Caco-2 (cell line): Measurements from ENCODE around the gene MYO10. TPM values are rescaled to one million over a fixed set of nuclear protein-coding genes. Genes with fewer than 3 reads are reported as not detected.
A peak's percentile ranks its signal among the peaks of the same experiment; 100 is the strongest.

ENCODE experiments used
- BruUV-seq: library from RNA; stranded (reverse); fragments of 400-500 nt; replicated peaks from 2 replicates; lab custom pipeline; 2021; lab: Mats Ljungman, UMichigan
- CTCF ChIA-PET: fragments of 300-600 bp; sonication (Branson Sonifier 250); formaldehyde crosslinking; loops from one replicate; lab custom pipeline; 2022; ENCODE audit warnings: antibody characterized with exemption; lab: Charles Lee
- POLR2A ChIA-PET: fragments of 300-600 bp; sonication (Branson Sonifier 250); formaldehyde crosslinking; loops from one replicate; lab custom pipeline; 2022; ENCODE audit warnings: antibody characterized with exemption; lab: Charles Lee
- DNase-seq, 2 experiments: peaks; one replicate each; pipeline versions ENCODE4 v3.0.0 to v3.0.0-alpha.2; 2020 to 2022
- H3K27me3 ChIP-seq: replicated peaks from 2 replicates; pipeline ENCODE4 v1.6.0; 2011; ENCODE audit warnings: low read length; ENCODE audit not compliant: control insufficient read depth, insufficient read depth
- H3K36me3 ChIP-seq: 2 replicates; pipeline ENCODE4 v1.5.1; 2011; ENCODE audit warnings: low read length; ENCODE audit not compliant: control insufficient read depth, insufficient read depth
- H3K4me1 ChIP-seq: fragments of 250-450 bp; sonication (Bioruptor Pico); 2 replicates; pipeline ENCODE4 v1.5.1; 2020; ENCODE audit warnings: mild to moderate bottlenecking
- H3K4me3 ChIP-seq: 2 replicates; pipeline ENCODE4 v1.5.1; 2011; ENCODE audit warnings: low read depth, mild to moderate bottlenecking, control low read depth, low read length
- H3K9me3 ChIP-seq: fragments of 250-450 bp; sonication (Bioruptor Pico); 2 replicates; pipeline ENCODE4 v1.5.1; 2020; ENCODE audit warnings: mild to moderate bottlenecking, moderate library complexity
- H3K27ac Mint-ChIP-seq: one replicate; pipeline ENCODE4 v1.8.0; 2022; ENCODE audit warnings: mixed read lengths; ENCODE audit not compliant: unreplicated experiment
- H3K27me3 Mint-ChIP-seq: one replicate; pipeline ENCODE4 v1.8.0; 2022; ENCODE audit warnings: mixed read lengths; ENCODE audit not compliant: insufficient read depth, unreplicated experiment
- H3K36me3 Mint-ChIP-seq: one replicate; pipeline ENCODE4 v1.8.0; 2022; ENCODE audit warnings: mild to moderate bottlenecking, mixed read lengths; ENCODE audit not compliant: insufficient read depth, unreplicated experiment
- H3K4me1 Mint-ChIP-seq: one replicate; pipeline ENCODE4 v1.8.0; 2022; ENCODE audit warnings: low read depth, mixed read lengths; ENCODE audit not compliant: unreplicated experiment
- H3K4me3 Mint-ChIP-seq: one replicate; pipeline ENCODE4 v1.8.0; 2022; ENCODE audit warnings: mild to moderate bottlenecking, moderate library complexity, mixed read lengths; ENCODE audit not compliant: unreplicated experiment
- H3K9me3 Mint-ChIP-seq: one replicate; pipeline ENCODE4 v1.8.0; 2022; ENCODE audit warnings: mixed read lengths; ENCODE audit not compliant: unreplicated experiment
- CTCF ChIP-seq, 2 experiments: fragments of 200-600 bp in 1 of 2; IDR thresholded peaks; 1 replicate in 1 of 2; 2 replicates in 1 of 2; pipeline versions ENCODE4 v1.5.1 to v1.8.0; 2011 to 2022; ENCODE audit warnings: antibody characterized with exemption in 1 of 2, control low read depth in 1 of 2, inconsistent platforms in 1 of 2, low read depth in 1 of 2, low read length in 1 of 2, mild to moderate bottlenecking in 1 of 2, moderate library complexity in 1 of 2; ENCODE audit not compliant: insufficient read depth in 1 of 2, severe bottlenecking in 1 of 2, unreplicated experiment in 1 of 2
- intact Hi-C: fragments of 100-400 bp; cut with micrococcal nuclease; formaldehyde crosslinking; loops from one replicate; pipeline ENCODE4 v1.10.0; 2022; ENCODE audit not compliant: unreplicated experiment
- total RNA-seq: library from RNA; stranded (reverse); gene quantifications from 2 replicates; pipeline ENCODE4 v1.2.3, GENCODE V29; 2022

Gene MYO10
- total RNA-seq, 1 experiment from 2014 or later: 67.6 TPM

DNA sequence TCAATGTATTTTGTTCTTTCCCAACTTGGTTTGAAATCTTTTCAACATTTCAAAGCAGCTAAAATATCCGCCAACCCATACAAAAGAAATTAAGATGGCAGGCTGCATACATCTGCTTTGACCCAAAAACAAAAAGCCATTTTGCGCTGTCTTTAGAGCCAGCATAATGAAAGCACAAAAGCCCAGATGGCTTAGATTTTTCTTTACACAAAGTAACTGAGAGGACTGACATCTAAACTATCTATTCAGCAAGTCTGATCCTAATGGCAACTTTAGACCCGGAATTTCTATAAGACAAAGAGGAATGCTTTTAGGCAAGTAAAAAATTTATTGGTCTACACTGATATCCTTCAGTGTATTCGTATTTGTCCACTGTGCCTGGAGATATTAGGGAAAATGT is 86.3 kb downstream of the MYO10 start:
- H3K27me3 ChIP-seq: no peaks in the 10 kb centered on the region
- H3K36me3 ChIP-seq: no peaks in the 10 kb centered on the region
- no peak overlapping the region for H3K4me3 ChIP-seq
- Mint-ChIP-seq H3K27me3 (no peaks in the 10 kb centered on the region), H3K36me3 (peaks cover 54% of the 10 kb centered on the region), H3K4me3 (no peak overlapping the region), H3K9me3 (no peaks in the 10 kb centered on the region), H3K27ac (no peak overlapping the region), H3K4me1 (peaks cover 31% of the 10 kb centered on the region)
- intact Hi-C loops: loop anchor here (5.0 kb wide), 1 partner anchor 33 kb away; no protein-coding TSS in a partner anchor
- no peaks in the 10 kb centered on the region for H3K4me1 ChIP-seq
- POLR2A ChIA-PET: no interaction called here
- H3K9me3 ChIP-seq: no peaks in the 10 kb centered on the region
- BruUV-seq: no TSS peak
- no peak for TF ChIP-seq CTCF (IDR thresholded peaks at IDR 0.05; ENCODE audit: insufficient read depth in 1 of 2, low read depth in 1 of 2, low read length in 1 of 2, severe bottlenecking in 1 of 2, unreplicated experiment in 1 of 2)
- CTCF ChIA-PET: no interaction called here
- no peak for DNase-seq

DNA sequence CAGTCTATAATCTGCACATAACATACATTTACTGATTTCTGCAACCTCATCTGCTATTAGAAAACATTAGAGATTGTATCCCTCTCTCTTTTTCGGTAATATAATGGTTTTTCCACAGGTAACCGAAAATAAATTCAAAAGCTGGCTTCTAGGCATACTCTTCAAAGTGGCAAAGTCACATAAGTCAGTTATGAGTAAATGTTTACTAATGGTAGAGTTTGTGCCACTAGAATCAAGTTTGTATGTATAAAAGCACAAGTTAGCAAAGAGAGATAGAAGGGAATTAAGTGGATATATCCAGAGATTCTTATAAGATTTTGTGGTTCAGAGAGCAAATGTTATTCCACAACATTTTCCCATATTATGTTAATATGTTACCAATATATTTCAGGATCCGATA is 86.9 kb downstream of the MYO10 start:
- no peak for TF ChIP-seq CTCF (IDR thresholded peaks at IDR 0.05; ENCODE audit: insufficient read depth in 1 of 2, low read depth in 1 of 2, low read length in 1 of 2, severe bottlenecking in 1 of 2, unreplicated experiment in 1 of 2)
- Mint-ChIP-seq H3K9me3 (no peaks in the 10 kb centered on the region), H3K4me3 (no peak overlapping the region), H3K36me3 (peaks cover 55% of the 10 kb centered on the region), H3K27ac (no peak overlapping the region), H3K4me1 (peaks cover 33% of the 10 kb centered on the region), H3K27me3 (no peaks in the 10 kb centered on the region)
- POLR2A ChIA-PET: no interaction called here
- Histone ChIP-seq H3K36me3 (no peaks in the 10 kb centered on the region), H3K27me3 (no peaks in the 10 kb centered on the region), H3K4me1 (no peaks in the 10 kb centered on the region), H3K9me3 (no peaks in the 10 kb centered on the region), H3K4me3 (no peak overlapping the region)
- CTCF ChIA-PET: no interaction called here
- BruUV-seq: no TSS peak
- DNase-seq: no peak
- intact Hi-C loops: loop anchor here (5.0 kb wide), 1 partner anchor 33 kb away; no protein-coding TSS in a partner anchor

- Histone ChIP-seq H3K4me3 (no peak overlapping the region), H3K4me1 (no peaks in the 10 kb centered on the region), H3K9me3 (no peaks in the 10 kb centered on the region), H3K36me3 (no peaks in the 10 kb centered on the region), H3K27me3 (no peaks in the 10 kb centered on the region)
- peak in 1 of 2 experiments; percentile 46 for TF ChIP-seq CTCF (IDR thresholded peaks at IDR 0.05; ENCODE audit: insufficient read depth in 1 of 2, low read depth in 1 of 2, low read length in 1 of 2, severe bottlenecking in 1 of 2, unreplicated experiment in 1 of 2)
- DNase-seq: peak in 1 of 2 experiments; percentile 24
- POLR2A ChIA-PET: no interaction called here
- no peaks in the 10 kb centered on the region for H3K27me3 Mint-ChIP-seq
- H3K27ac Mint-ChIP-seq: no peak overlapping the region
- H3K4me3 Mint-ChIP-seq: no peak overlapping the region
- H3K36me3 Mint-ChIP-seq: peaks cover 47% of the 10 kb centered on the region
- no peaks in the 10 kb centered on the region for H3K9me3 Mint-ChIP-seq
- H3K4me1 Mint-ChIP-seq: peaks cover 24% of the 10 kb centered on the region
- CTCF ChIA-PET: no interaction called here
- BruUV-seq: no TSS peak
- intact Hi-C loops: loop anchor here (1.0 to 5.0 kb wide), 3 partner anchors 37 to 344 kb away; no protein-coding TSS in a partner anchor
These were observed 91.1 kb downstream of the MYO10 start for GRCh38 chr5:16844952-16845351.
